DND-41 (cell line): ENCODE measurements around the gene CHSY1.

Source experiments
- ATAC-seq: fragments of 200-7000 bp; cut with Tn5 transposase; 3 replicates; pipeline ENCODE4 v1.9.1; 2021; ENCODE audit warnings: low read depth; ENCODE audit not compliant: insufficient read depth
- DNase-seq: peaks from one replicate; pipeline ENCODE4 v3.0.0-alpha.2; 2020
- H2AFZ ChIP-seq: 2 replicates; pipeline ENCODE4 v1.6.0; 2012; ENCODE audit warnings: low read depth, low read length
- H3K27ac ChIP-seq: 2 replicates; pipeline ENCODE4 v1.5.1; 2012; ENCODE audit warnings: low read length, inconsistent platforms
- H3K27me3 ChIP-seq: fragments of 200-600 bp; sonication (generic); 2 replicates; pipeline ENCODE4 v1.6.0; 2012; ENCODE audit warnings: low read length, mild to moderate bottlenecking, inconsistent platforms; ENCODE audit not compliant: insufficient read depth, poor library complexity
- H3K36me3 ChIP-seq: 2 replicates; pipeline ENCODE4 v1.5.1; 2012; ENCODE audit warnings: low read length, inconsistent platforms; ENCODE audit not compliant: insufficient read depth
- H3K4me1 ChIP-seq: 2 replicates; pipeline ENCODE4 v1.5.1; 2012; ENCODE audit warnings: mild to moderate bottlenecking, low read length; ENCODE audit not compliant: insufficient read depth
- H3K4me2 ChIP-seq: 2 replicates; pipeline ENCODE4 v1.6.0; 2012; ENCODE audit warnings: mild to moderate bottlenecking, moderate library complexity, low read length, inconsistent platforms; ENCODE audit not compliant: insufficient read depth
- H3K4me3 ChIP-seq, 2 experiments: fragments of 200-600 bp in 1 of 2; shearing (Covaris generic) in 1 of 2; 2 replicates each; pipeline ENCODE4 v1.5.1; 2012 to 2016; ENCODE audit warnings: inconsistent platforms in 2 of 2, low read length in 2 of 2, mild to moderate bottlenecking in 2 of 2, low read depth in 1 of 2, moderate library complexity in 1 of 2
- H3K79me2 ChIP-seq: 2 replicates; pipeline ENCODE4 v1.6.0; 2012; ENCODE audit warnings: low read length, inconsistent platforms; ENCODE audit not compliant: insufficient read depth
- H3K9ac ChIP-seq: 2 replicates; pipeline ENCODE4 v1.6.0; 2012; ENCODE audit warnings: low read depth, mild to moderate bottlenecking, inconsistent platforms, low read length, moderate library complexity
- H3K9me3 ChIP-seq: 2 replicates; pipeline ENCODE4 v1.5.1; 2012; ENCODE audit warnings: low read length, moderate library complexity, mild to moderate bottlenecking, inconsistent platforms; ENCODE audit not compliant: insufficient read depth, severe bottlenecking
- H4K20me1 ChIP-seq: 2 replicates; pipeline ENCODE4 v1.6.0; 2012; ENCODE audit warnings: low read length; ENCODE audit not compliant: insufficient read depth
- CTCF ChIP-seq: IDR thresholded peaks from 2 replicates; pipeline ENCODE4 v1.5.1; 2012; ENCODE audit warnings: borderline replicate concordance, low read length, moderate library complexity, mild to moderate bottlenecking; ENCODE audit not compliant: poor library complexity, severe bottlenecking; ENCODE audit errors: extremely low read depth
- EZH2 ChIP-seq: IDR thresholded peaks from 3 replicates; pipeline ENCODE4 v1.6.1; 2012; ENCODE audit warnings: borderline replicate concordance, low read depth, mild to moderate bottlenecking, moderate library complexity, low read length, inconsistent platforms; ENCODE audit not compliant: severe bottlenecking

CHSY1 gene

GRCh38 chr15:101153801-101154656, 97.8 kb downstream of the CHSY1 start:
- Histone ChIP-seq H4K20me1 (no peaks in the 10 kb centered on the region), H2AFZ (no peak overlapping the region), H3K27me3 (no peaks in the 10 kb centered on the region), H3K79me2 (no peaks in the 10 kb centered on the region), H3K9me3 (no peaks in the 10 kb centered on the region), H3K9ac (no peak overlapping the region), H3K27ac (no peak overlapping the region), H3K4me2 (no peak overlapping the region), H3K4me3 (no peak overlapping the region), H3K4me1 (no peaks in the 10 kb centered on the region), H3K36me3 (no peaks in the 10 kb centered on the region)
- DNase-seq: no peak
- TF ChIP-seq EZH2: no peak
- no peak for TF ChIP-seq CTCF
- no peak for ATAC-seq

GRCh38 chr15:101152914-101153313, 98.9 kb downstream of the CHSY1 start:
- no peak overlapping the region for H3K4me3 ChIP-seq
- no peak overlapping the region for H3K4me2 ChIP-seq
- no peaks in the 10 kb centered on the region for H3K79me2 ChIP-seq
- DNase-seq (no peak), ATAC-seq (peak; percentile 74; the same call in 2 of the 3 replicates)
- H3K9me3 ChIP-seq: no peaks in the 10 kb centered on the region
- H4K20me1 ChIP-seq: no peaks in the 10 kb centered on the region
- TF ChIP-seq CTCF (peak; percentile 59), EZH2 (no peak)
- no peak overlapping the region for H3K27ac ChIP-seq
- H3K36me3 ChIP-seq: no peaks in the 10 kb centered on the region
- no peaks in the 10 kb centered on the region for H3K4me1 ChIP-seq
- H3K27me3 ChIP-seq: no peaks in the 10 kb centered on the region
- H3K9ac ChIP-seq: no peak overlapping the region
- no peak overlapping the region for H2AFZ ChIP-seq

- no peaks in the 10 kb centered on the region for H3K27me3 ChIP-seq
- no peaks in the 10 kb centered on the region for H3K79me2 ChIP-seq
- no peak overlapping the region for H3K4me2 ChIP-seq
- DNase-seq (no peak), ATAC-seq (no peak)
- no peaks in the 10 kb centered on the region for H3K36me3 ChIP-seq
- no peak overlapping the region for H3K4me3 ChIP-seq
- no peak overlapping the region for H3K27ac ChIP-seq
- no peaks in the 10 kb centered on the region for H3K4me1 ChIP-seq
- no peak overlapping the region for H2AFZ ChIP-seq
- no peaks in the 10 kb centered on the region for H3K9me3 ChIP-seq
- H4K20me1 ChIP-seq: no peaks in the 10 kb centered on the region
- H3K9ac ChIP-seq: no peak overlapping the region
- no peak for TF ChIP-seq EZH2
- no peak for TF ChIP-seq CTCF
Observed at GRCh38 chr15:101151288-101151687, 100.6 kb downstream of the CHSY1 start.
